ENCODE data around the gene CNTN4. TPM values are rescaled to one million over a fixed set of nuclear protein-coding genes. Genes with fewer than 3 reads are reported as not detected.
"Not testable (repeated sequence)": the region's sequence is repeated elsewhere in the genome, so short reads cannot be mapped to it uniquely, and the experiment has no call there.

The CNTN4 gene
- total RNA-seq: not detected in 2 replicates

GRCh38 chr3:2098398-2099027, at the start of gene CNTN4:
Gene CNTN4, plus strand, starts transcription at chr3:2098866.
- DNase-seq (ENCODE audit: low read depth in 2 of 2): peak in 1 of 2 donors; percentile 38

- DNase-seq (ENCODE audit: low read depth in 2 of 2): no peak
Observed at GRCh38 chr3:2061360-2061759, 37.3 kb upstream of the CNTN4 start.

GRCh38 chr3:2071531-2071930, 27.1 kb upstream of the CNTN4 start:
- DNase-seq (ENCODE audit: low read depth in 2 of 2): no peak

GRCh38 chr3:2078821-2079220, 19.8 kb upstream of the CNTN4 start:
- no peak for DNase-seq (ENCODE audit: low read depth in 2 of 2)

- no peak for DNase-seq (ENCODE audit: low read depth in 2 of 2)
Observed at GRCh38 chr3:2082871-2083480, 15.7 kb upstream of the CNTN4 start.

GRCh38 chr3:2083558-2083957, 15.1 kb upstream of the CNTN4 start:
- not testable (repeated sequence) for DNase-seq (ENCODE audit: low read depth in 2 of 2)

- DNase-seq (ENCODE audit: low read depth in 2 of 2): no peak
Observed at GRCh38 chr3:2090095-2090911, 8.4 kb upstream of the CNTN4 start.

- DNase-seq (ENCODE audit: low read depth in 2 of 2): no peak
Observed at GRCh38 chr3:2092758-2093157, 5.9 kb upstream of the CNTN4 start.

- no peak for DNase-seq (ENCODE audit: low read depth in 2 of 2)
Observed at GRCh38 chr3:2094941-2095340, 3.7 kb upstream of the CNTN4 start.

GRCh38 chr3:2096216-2096615, 2.5 kb upstream of the CNTN4 start:
- no peak for DNase-seq (ENCODE audit: low read depth in 2 of 2)

- no peak for DNase-seq (ENCODE audit: low read depth in 2 of 2)
Observed at GRCh38 chr3:2097641-2098191, 950 bp upstream of the CNTN4 start.

- DNase-seq (ENCODE audit: low read depth in 2 of 2): no peak
Observed at GRCh38 chr3:2099028-2099671, 484 bp downstream of the CNTN4 start.

- DNase-seq (ENCODE audit: low read depth in 2 of 2): no peak
Observed at GRCh38 chr3:2099779-2100191, 1.1 kb downstream of the CNTN4 start.

- no peak for DNase-seq (ENCODE audit: low read depth in 2 of 2)
Observed at GRCh38 chr3:2106438-2106837, 7.8 kb downstream of the CNTN4 start.

- DNase-seq (ENCODE audit: low read depth in 2 of 2): no peak
Observed at GRCh38 chr3:2110597-2111117, 12.0 kb downstream of the CNTN4 start.

GRCh38 chr3:2114617-2115275, 16.1 kb downstream of the CNTN4 start:
- no peak for DNase-seq (ENCODE audit: low read depth in 2 of 2)

GRCh38 chr3:2130726-2131125, 32.1 kb downstream of the CNTN4 start:
- DNase-seq (ENCODE audit: low read depth in 2 of 2): no peak

- no peak for DNase-seq (ENCODE audit: low read depth in 2 of 2)
Observed at GRCh38 chr3:2133146-2133545, 34.5 kb downstream of the CNTN4 start.

- no peak for DNase-seq (ENCODE audit: low read depth in 2 of 2)
Observed at GRCh38 chr3:2137651-2138050, 39.0 kb downstream of the CNTN4 start.

- DNase-seq (ENCODE audit: low read depth in 2 of 2): no peak
Observed at GRCh38 chr3:2141482-2141881, 42.8 kb downstream of the CNTN4 start.
